T-helper 22 cell (primary cell): ENCODE results near the gene CD79A.

Source experiments
- DNase-seq: peaks from one replicate; pipeline ENCODE4 v3.0.0-alpha.2; 2020; ENCODE audit warnings: low read depth

Gene CD79A

GRCh38 chr19:41919948-41920712 is 43.1 kb downstream of the CD79A start:
- no peak for DNase-seq

GRCh38 chr19:41920882-41921576 is 44.0 kb downstream of the CD79A start:
- DNase-seq, result no peak

- no peak for DNase-seq
Observed at GRCh38 chr19:41921577-41922576, 44.8 kb downstream of the CD79A start.

GRCh38 chr19:41922585-41922984 is 45.5 kb downstream of the CD79A start:
- no peak for DNase-seq

- DNase-seq, result no peak
Observed at GRCh38 chr19:41923045-41923788, 46.1 kb downstream of the CD79A start.

GRCh38 chr19:41924151-41925145 is 47.4 kb downstream of the CD79A start:
- DNase-seq, result no peak

- no peak for DNase-seq
Observed at GRCh38 chr19:41925208-41926003, 48.3 kb downstream of the CD79A start.

- no peak for DNase-seq
Observed at GRCh38 chr19:41926028-41926762, 49.1 kb downstream of the CD79A start.

GRCh38 chr19:41926763-41927496 is 49.9 kb downstream of the CD79A start:
- DNase-seq, result no peak

GRCh38 chr19:41927497-41928192 is 50.6 kb downstream of the CD79A start:
- DNase-seq, result peak; percentile 22

- no peak for DNase-seq
Observed at GRCh38 chr19:41928221-41928683, 51.2 kb downstream of the CD79A start, which contains the start of gene ERFL. TSS of gene ERFL (minus strand) at chr19:41928449. CDS start at chr19:41912919, 15,530 bp downstream.

GRCh38 chr19:41928754-41929535 is 51.9 kb downstream of the CD79A start:
- DNase-seq, result no peak

- no peak for DNase-seq
Observed at GRCh38 chr19:41929536-41930071, 52.5 kb downstream of the CD79A start.

GRCh38 chr19:41930322-41930722 is 53.2 kb downstream of the CD79A start:
- DNase-seq, result no peak
